Measurements from ENCODE around the gene PSME1.
"Not testable (repeated sequence)": the region's sequence is repeated elsewhere in the genome, so short reads cannot be mapped to it uniquely, and the experiment has no call there.

The PSME1 gene

GRCh38 chr14:24098927-24099813, 36.8 kb upstream of the PSME1 start:
- no peaks in the 10 kb centered on the region for H3K27me3 Mint-ChIP-seq
- H3K36me3 Mint-ChIP-seq (ENCODE audit: low read depth), result peaks cover 62% of the 10 kb centered on the region
- H3K27ac Mint-ChIP-seq, result no peak overlapping the region
- H3K4me3 Mint-ChIP-seq, result no peak overlapping the region
- peaks cover 16% of the 10 kb centered on the region for H3K4me1 Mint-ChIP-seq (ENCODE audit: low read depth)
- no peaks in the 10 kb centered on the region for H3K9me3 Mint-ChIP-seq

GRCh38 chr14:24100197-24100981, 35.6 kb upstream of the PSME1 start:
- H3K4me1 Mint-ChIP-seq (ENCODE audit: low read depth), result peaks cover 14% of the 10 kb centered on the region
- no peak overlapping the region for H3K4me3 Mint-ChIP-seq
- no peaks in the 10 kb centered on the region for H3K9me3 Mint-ChIP-seq
- peaks cover 62% of the 10 kb centered on the region for H3K36me3 Mint-ChIP-seq (ENCODE audit: low read depth)
- no peak overlapping the region for H3K27ac Mint-ChIP-seq
- no peaks in the 10 kb centered on the region for H3K27me3 Mint-ChIP-seq

GRCh38 chr14:24100982-24101494, 35.0 kb upstream of the PSME1 start:
- Mint-ChIP-seq H3K36me3 (ENCODE audit: low read depth) (peaks cover 57% of the 10 kb centered on the region), H3K4me3 (no peak overlapping the region), H3K27ac (no peak overlapping the region), H3K27me3 (no peaks in the 10 kb centered on the region), H3K4me1 (ENCODE audit: low read depth) (peaks cover 11% of the 10 kb centered on the region), H3K9me3 (no peaks in the 10 kb centered on the region)

- Mint-ChIP-seq H3K27me3 (no peaks in the 10 kb centered on the region), H3K36me3 (ENCODE audit: low read depth) (peaks cover 48% of the 10 kb centered on the region), H3K27ac (no peak overlapping the region), H3K4me3 (no peak overlapping the region), H3K9me3 (no peaks in the 10 kb centered on the region), H3K4me1 (ENCODE audit: low read depth) (peaks cover 7% of the 10 kb centered on the region)
Measured at GRCh38 chr14:24102357-24103048, 33.5 kb upstream of the PSME1 start.

- Mint-ChIP-seq H3K27me3 (no peaks in the 10 kb centered on the region), H3K4me1 (ENCODE audit: low read depth) (peaks cover 13% of the 10 kb centered on the region), H3K4me3 (no peak overlapping the region), H3K27ac (no peak overlapping the region), H3K36me3 (ENCODE audit: low read depth) (peaks cover 44% of the 10 kb centered on the region), H3K9me3 (no peaks in the 10 kb centered on the region)
Measured at GRCh38 chr14:24103451-24103850, 32.5 kb upstream of the PSME1 start.

GRCh38 chr14:24105609-24106239, 30.3 kb upstream of the PSME1 start:
- Mint-ChIP-seq H3K27ac (peak overlapping the region; percentile 23), H3K4me1 (ENCODE audit: low read depth) (peaks cover 26% of the 10 kb centered on the region), H3K36me3 (ENCODE audit: low read depth) (peaks cover 29% of the 10 kb centered on the region)
- not testable (repeated sequence) for H3K27me3 Mint-ChIP-seq, H3K9me3 Mint-ChIP-seq, H3K4me3 Mint-ChIP-seq

- no peak overlapping the region for H3K4me3 Mint-ChIP-seq
Measured at GRCh38 chr14:24106672-24107271, 29.2 kb upstream of the PSME1 start.

GRCh38 chr14:24108336-24108874, 27.6 kb upstream of the PSME1 start:
- H3K27ac Mint-ChIP-seq, result peak overlapping the region; percentile 95
- no peaks in the 10 kb centered on the region for H3K27me3 Mint-ChIP-seq
- peaks cover 13% of the 10 kb centered on the region for H3K36me3 Mint-ChIP-seq (ENCODE audit: low read depth)
- no peaks in the 10 kb centered on the region for H3K9me3 Mint-ChIP-seq
- H3K4me1 Mint-ChIP-seq (ENCODE audit: low read depth), result peaks cover 28% of the 10 kb centered on the region
- peak overlapping the region; percentile 62 for H3K4me3 Mint-ChIP-seq

More at GRCh38 chr14:24106672-24107271, 29.2 kb upstream of the PSME1 start:
- Mint-ChIP-seq H3K36me3 (ENCODE audit: low read depth) (peaks cover 27% of the 10 kb centered on the region), H3K27ac (no peak overlapping the region), H3K9me3 (no peaks in the 10 kb centered on the region), H3K27me3 (no peaks in the 10 kb centered on the region), H3K4me1 (ENCODE audit: low read depth) (peaks cover 26% of the 10 kb centered on the region)

- H3K4me3 Mint-ChIP-seq, result no peak overlapping the region
- H3K27ac Mint-ChIP-seq, result no peak overlapping the region
- H3K9me3 Mint-ChIP-seq, result no peaks in the 10 kb centered on the region
- no peaks in the 10 kb centered on the region for H3K36me3 Mint-ChIP-seq (ENCODE audit: low read depth)
- no peaks in the 10 kb centered on the region for H3K27me3 Mint-ChIP-seq
- peaks cover 34% of the 10 kb centered on the region for H3K4me1 Mint-ChIP-seq (ENCODE audit: low read depth)
Measured at GRCh38 chr14:24110060-24110459, 25.9 kb upstream of the PSME1 start.

- Mint-ChIP-seq H3K27ac (peak overlapping the region; percentile 65), H3K9me3 (no peaks in the 10 kb centered on the region), H3K4me3 (no peak overlapping the region), H3K4me1 (ENCODE audit: low read depth) (peaks cover 39% of the 10 kb centered on the region), H3K36me3 (ENCODE audit: low read depth) (no peaks in the 10 kb centered on the region), H3K27me3 (no peaks in the 10 kb centered on the region)
Measured at GRCh38 chr14:24110523-24110922, 25.5 kb upstream of the PSME1 start.

GRCh38 chr14:24113379-24113800, 22.6 kb upstream of the PSME1 start:
- Mint-ChIP-seq H3K4me1 (ENCODE audit: low read depth) (peaks cover 42% of the 10 kb centered on the region), H3K9me3 (no peaks in the 10 kb centered on the region), H3K36me3 (ENCODE audit: low read depth) (peaks cover 7% of the 10 kb centered on the region), H3K27me3 (no peaks in the 10 kb centered on the region), H3K4me3 (peak overlapping the region; percentile 98), H3K27ac (peak overlapping the region; percentile 100)

- Mint-ChIP-seq H3K4me3 (peak overlapping the region; percentile 98), H3K36me3 (ENCODE audit: low read depth) (peaks cover 13% of the 10 kb centered on the region), H3K4me1 (ENCODE audit: low read depth) (peaks cover 36% of the 10 kb centered on the region), H3K27me3 (no peaks in the 10 kb centered on the region), H3K9me3 (no peaks in the 10 kb centered on the region), H3K27ac (peak overlapping the region; percentile 100)
Measured at GRCh38 chr14:24113801-24114531, 22.0 kb upstream of the PSME1 start.
